Measurements from ENCODE around the gene GSTA4. TPM values are rescaled to one million over a fixed set of nuclear protein-coding genes. Genes with fewer than 3 reads are reported as not detected.
A peak's percentile ranks its signal among the peaks of the same experiment; 100 is the strongest.

Gene GSTA4
- total and polyA plus RNA-seq, 2 of the 13 experiments (the other 11 are each of a cell fraction or from before 2014, with no cell fraction given), result 34.1 to 53.6 TPM

DNA sequence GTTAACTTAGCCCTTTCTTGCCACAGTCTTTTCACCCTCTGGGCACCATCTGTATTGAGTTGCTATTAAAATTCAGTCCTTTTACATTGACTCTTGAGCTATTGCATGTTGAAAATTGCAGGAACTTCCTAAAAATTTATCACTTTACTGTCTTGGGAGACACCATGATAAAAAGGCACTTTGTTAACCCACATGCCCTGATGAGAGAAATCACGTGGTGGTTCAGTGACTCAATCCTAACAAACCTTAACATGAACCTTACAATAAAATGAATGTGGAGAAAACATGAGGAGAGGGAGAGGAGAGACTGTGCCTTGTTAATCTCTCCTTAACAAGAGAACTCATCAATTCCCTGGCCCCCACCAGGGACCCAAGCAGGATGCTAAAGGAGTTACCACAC is 30.8 kb downstream of the GSTA4 start:
- no peak overlapping the region for H3K4me2 ChIP-seq (ENCODE audit: low read depth, low read length)
- no peaks in the 10 kb centered on the region for H3K79me2 ChIP-seq (ENCODE audit: insufficient read depth, low read length)
- H3K4me1 ChIP-seq (ENCODE audit: insufficient read depth, low read length), result peaks cover 21% of the 10 kb centered on the region
- no peaks in the 10 kb centered on the region for H3K36me3 ChIP-seq (replicated peaks in 1 of 2; ENCODE audit: control insufficient read depth in 1 of 2, insufficient read depth in 2 of 2, low read length in 2 of 2)
- no peak overlapping the region for H3K4me3 ChIP-seq (replicated peaks in 1 of 3; ENCODE audit: insufficient read depth in 1 of 3, low read depth in 2 of 3, low read length in 3 of 3)
- POLR2A ChIA-PET, result no interaction called here
- no peak overlapping the region for H2AFZ ChIP-seq (ENCODE audit: low read length)
- no TSS peak for BruUV-seq (replicated peaks)
- in situ Hi-C loops (cut with HindIII; ENCODE audit: extremely low pct_ligation_motif_present, low pct_unique_long_range_greater_than_20kb), result no loop called here
- ATAC-seq, result no peak
- no peak for DNase-seq (ENCODE audit: low spot score)
- H4K20me1 ChIP-seq (ENCODE audit: insufficient read depth, low read length), result no peaks in the 10 kb centered on the region
- H3K27me3 ChIP-seq (ENCODE audit: control insufficient read depth in 1 of 2, insufficient read depth in 2 of 2, low read length in 2 of 2), result peaks cover 0 to 16% of the 10 kb centered on the region in 2 experiments; a peak in 2 of 5 replicates
- no peak overlapping the region for H3K27ac ChIP-seq (ENCODE audit: extremely low read length, insufficient read depth, low read length)
- H3K9me3 ChIP-seq (ENCODE audit: low read length), result no peaks in the 10 kb centered on the region
- no peak for TF ChIP-seq BRF2 (CRISPR knock-in tag; IDR thresholded peaks at IDR 0.05)
- no peak for TF ChIP-seq ZNF460 (CRISPR knock-in tag; IDR thresholded peaks at IDR 0.05; ENCODE audit: borderline replicate concordance)
- TF ChIP-seq, protein P1, sequence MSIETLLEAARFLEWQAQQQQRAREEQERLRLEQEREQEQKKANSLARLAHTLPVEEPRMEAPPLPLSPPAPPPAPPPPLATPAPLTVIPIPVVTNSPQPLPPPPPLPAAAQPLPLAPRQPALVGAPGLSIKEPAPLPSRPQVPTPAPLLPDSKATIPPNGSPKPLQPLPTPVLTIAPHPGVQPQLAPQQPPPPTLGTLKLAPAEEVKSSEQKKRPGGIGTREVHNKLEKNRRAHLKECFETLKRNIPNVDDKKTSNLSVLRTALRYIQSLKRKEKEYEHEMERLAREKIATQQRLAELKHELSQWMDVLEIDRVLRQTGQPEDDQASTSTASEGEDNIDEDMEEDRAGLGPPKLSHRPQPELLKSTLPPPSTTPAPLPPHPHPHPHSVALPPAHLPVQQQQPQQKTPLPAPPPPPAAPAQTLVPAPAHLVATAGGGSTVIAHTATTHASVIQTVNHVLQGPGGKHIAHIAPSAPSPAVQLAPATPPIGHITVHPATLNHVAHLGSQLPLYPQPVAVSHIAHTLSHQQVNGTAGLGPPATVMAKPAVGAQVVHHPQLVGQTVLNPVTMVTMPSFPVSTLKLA (IDR thresholded peaks at IDR 0.05), result peak; percentile 62
- TF ChIP-seq, protein P2, sequence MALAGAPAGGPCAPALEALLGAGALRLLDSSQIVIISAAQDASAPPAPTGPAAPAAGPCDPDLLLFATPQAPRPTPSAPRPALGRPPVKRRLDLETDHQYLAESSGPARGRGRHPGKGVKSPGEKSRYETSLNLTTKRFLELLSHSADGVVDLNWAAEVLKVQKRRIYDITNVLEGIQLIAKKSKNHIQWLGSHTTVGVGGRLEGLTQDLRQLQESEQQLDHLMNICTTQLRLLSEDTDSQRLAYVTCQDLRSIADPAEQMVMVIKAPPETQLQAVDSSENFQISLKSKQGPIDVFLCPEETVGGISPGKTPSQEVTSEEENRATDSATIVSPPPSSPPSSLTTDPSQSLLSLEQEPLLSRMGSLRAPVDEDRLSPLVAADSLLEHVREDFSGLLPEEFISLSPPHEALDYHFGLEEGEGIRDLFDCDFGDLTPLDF (CRISPR knock-in tag; IDR thresholded peaks at IDR 0.05), result no peak
- H3K9ac ChIP-seq (ENCODE audit: insufficient read depth, low read depth, low read length), result no peak overlapping the region
- intact Hi-C loops (cut with micrococcal nuclease; ENCODE audit: unreplicated experiment), result no loop called here
- CTCF ChIA-PET (ENCODE audit: low intra/inter-chr PET ratio, low total read pairs), result no interaction called here
- WGBS (ENCODE audit: low lambda C conversion rate), result 8% methylated on average over 1 of the region's 1 CpG
- no peak for FAIRE-seq
